Measurements from ENCODE around the gene ARPP21.

Gene ARPP21

DNA sequence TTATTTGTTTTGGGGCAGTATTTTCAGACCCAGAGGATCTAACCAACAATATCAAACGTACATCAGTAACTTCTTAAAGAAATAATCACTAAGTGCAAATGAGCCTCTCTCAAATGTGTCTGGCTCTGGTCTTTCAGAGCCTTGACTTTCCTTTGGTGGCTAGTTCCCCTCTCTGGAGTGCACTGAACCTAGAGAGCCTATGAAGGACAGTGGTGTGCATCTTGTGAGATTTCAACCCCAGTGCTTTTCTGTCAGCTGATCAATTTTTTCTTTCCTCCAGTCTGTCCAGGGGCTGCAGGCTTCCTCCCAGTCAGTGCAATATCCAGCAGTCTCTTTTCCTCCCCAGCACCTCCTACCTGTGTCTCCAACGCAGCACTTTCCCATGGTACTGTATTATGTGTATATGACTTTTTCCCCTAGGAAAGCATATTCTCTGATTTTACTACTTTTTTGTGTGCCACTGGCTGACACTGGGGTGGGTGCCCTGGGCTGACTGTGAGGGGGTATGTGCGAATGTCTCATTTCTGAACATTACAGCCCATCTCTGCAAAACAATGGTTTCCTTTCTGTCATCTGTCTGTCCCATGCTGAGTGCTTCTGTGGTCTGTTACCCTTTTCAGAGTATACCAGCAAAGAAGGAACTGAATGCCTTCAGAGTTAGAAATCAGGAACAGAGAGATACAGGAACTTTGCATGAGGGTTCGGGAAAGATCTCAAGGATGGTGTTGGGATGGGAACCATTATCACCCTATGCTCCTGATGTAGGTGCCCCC lies 98.8 kb downstream of the ARPP21 start:
- Histone ChIP-seq H3K4me1 (ENCODE audit: insufficient read depth, low read length, poor library complexity, severe bottlenecking) (peaks cover 11% of the 10 kb centered on the region), H3K4me2 (ENCODE audit: low read depth, low read length, poor library complexity, severe bottlenecking) (no peak overlapping the region), H3K36me3 (ENCODE audit: insufficient read depth, low read length) (no peaks in the 10 kb centered on the region), H3K27me3 (ENCODE audit: insufficient read depth, low read length, poor library complexity, severe bottlenecking) (no peaks in the 10 kb centered on the region), H2AFZ (ENCODE audit: low read length) (0 out of 2 replicates have a peak overlapping the region, but pooled peaks have one; percentile 32), H3K4me3 (ENCODE audit: low read length, poor library complexity, severe bottlenecking) (no peak overlapping the region), H3K9me3 (ENCODE audit: insufficient read depth, low read depth, low read length) (no peaks in the 10 kb centered on the region), H4K20me1 (ENCODE audit: insufficient read depth, low read length, poor library complexity, severe bottlenecking) (no peaks in the 10 kb centered on the region), H3F3A (ENCODE audit: low read depth) (no peaks in the 10 kb centered on the region), H3K9me2 (replicated peaks; ENCODE audit: low read depth, low read length) (no peaks in the 10 kb centered on the region), H3K9ac (ENCODE audit: low read depth, low read length, poor library complexity, severe bottlenecking) (no peak overlapping the region), H3K79me2 (ENCODE audit: insufficient read depth, low read length) (no peaks in the 10 kb centered on the region)
- TF ChIP-seq, protein P1, sequence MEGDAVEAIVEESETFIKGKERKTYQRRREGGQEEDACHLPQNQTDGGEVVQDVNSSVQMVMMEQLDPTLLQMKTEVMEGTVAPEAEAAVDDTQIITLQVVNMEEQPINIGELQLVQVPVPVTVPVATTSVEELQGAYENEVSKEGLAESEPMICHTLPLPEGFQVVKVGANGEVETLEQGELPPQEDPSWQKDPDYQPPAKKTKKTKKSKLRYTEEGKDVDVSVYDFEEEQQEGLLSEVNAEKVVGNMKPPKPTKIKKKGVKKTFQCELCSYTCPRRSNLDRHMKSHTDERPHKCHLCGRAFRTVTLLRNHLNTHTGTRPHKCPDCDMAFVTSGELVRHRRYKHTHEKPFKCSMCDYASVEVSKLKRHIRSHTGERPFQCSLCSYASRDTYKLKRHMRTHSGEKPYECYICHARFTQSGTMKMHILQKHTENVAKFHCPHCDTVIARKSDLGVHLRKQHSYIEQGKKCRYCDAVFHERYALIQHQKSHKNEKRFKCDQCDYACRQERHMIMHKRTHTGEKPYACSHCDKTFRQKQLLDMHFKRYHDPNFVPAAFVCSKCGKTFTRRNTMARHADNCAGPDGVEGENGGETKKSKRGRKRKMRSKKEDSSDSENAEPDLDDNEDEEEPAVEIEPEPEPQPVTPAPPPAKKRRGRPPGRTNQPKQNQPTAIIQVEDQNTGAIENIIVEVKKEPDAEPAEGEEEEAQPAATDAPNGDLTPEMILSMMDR (conservative IDR thresholded peaks at IDR 0.05; ENCODE audit: low read length): no peak
- TF ChIP-seq EZH2phosphoT487 (IDR thresholded peaks at IDR 0.05; ENCODE audit: borderline replicate concordance): no peak

DNA sequence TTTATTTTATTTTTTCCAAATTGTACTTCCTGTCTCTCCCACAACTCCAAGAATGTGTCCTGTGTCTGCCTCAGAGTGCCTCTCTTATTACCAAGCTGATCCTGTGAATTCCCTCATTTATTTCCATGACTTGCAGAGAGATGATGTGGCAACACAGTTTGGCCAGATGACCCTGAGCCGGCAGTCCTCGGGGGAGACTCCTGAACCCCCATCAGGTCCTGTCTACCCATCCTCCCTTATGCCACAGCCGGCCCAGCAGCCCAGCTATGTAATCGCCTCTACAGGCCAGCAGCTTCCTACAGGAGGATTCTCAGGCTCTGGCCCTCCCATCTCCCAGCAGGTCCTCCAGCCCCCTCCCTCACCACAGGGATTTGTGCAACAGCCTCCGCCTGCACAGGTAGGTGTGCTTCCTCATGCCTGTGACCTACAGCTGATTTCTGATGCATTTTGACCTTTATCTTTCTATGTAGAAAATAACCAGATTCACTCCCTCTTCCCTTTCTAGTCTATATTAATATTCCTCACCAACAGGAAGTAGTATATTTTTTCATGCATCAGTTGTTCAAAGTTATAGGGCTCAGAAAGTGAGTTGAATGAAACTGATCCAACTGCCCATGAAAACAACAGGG lies 100.0 kb downstream of the ARPP21 start:
- no peak overlapping the region for H3K9ac ChIP-seq (ENCODE audit: low read depth, low read length, poor library complexity, severe bottlenecking)
- peaks cover 11% of the 10 kb centered on the region for H3K4me1 ChIP-seq (ENCODE audit: insufficient read depth, low read length, poor library complexity, severe bottlenecking)
- H3K36me3 ChIP-seq (ENCODE audit: insufficient read depth, low read length): no peaks in the 10 kb centered on the region
- H3F3A ChIP-seq (ENCODE audit: low read depth): no peaks in the 10 kb centered on the region
- H3K79me2 ChIP-seq (ENCODE audit: insufficient read depth, low read length): no peaks in the 10 kb centered on the region
- no peak overlapping the region for H3K4me3 ChIP-seq (ENCODE audit: low read length, poor library complexity, severe bottlenecking)
- no peaks in the 10 kb centered on the region for H3K9me2 ChIP-seq (replicated peaks; ENCODE audit: low read depth, low read length)
- 0 out of 2 replicates have a peak overlapping the region, but pooled peaks have one; percentile 32 for H2AFZ ChIP-seq (ENCODE audit: low read length)
- no peaks in the 10 kb centered on the region for H4K20me1 ChIP-seq (ENCODE audit: insufficient read depth, low read length, poor library complexity, severe bottlenecking)
- TF ChIP-seq, protein P1 (conservative IDR thresholded peaks at IDR 0.05; ENCODE audit: low read length): no peak
- TF ChIP-seq EZH2phosphoT487 (IDR thresholded peaks at IDR 0.05; ENCODE audit: borderline replicate concordance): no peak
- H3K27me3 ChIP-seq (ENCODE audit: insufficient read depth, low read length, poor library complexity, severe bottlenecking): no peaks in the 10 kb centered on the region
- H3K9me3 ChIP-seq (ENCODE audit: insufficient read depth, low read depth, low read length): no peaks in the 10 kb centered on the region
- H3K4me2 ChIP-seq (ENCODE audit: low read depth, low read length, poor library complexity, severe bottlenecking): peak overlapping the region; percentile 17

DNA sequence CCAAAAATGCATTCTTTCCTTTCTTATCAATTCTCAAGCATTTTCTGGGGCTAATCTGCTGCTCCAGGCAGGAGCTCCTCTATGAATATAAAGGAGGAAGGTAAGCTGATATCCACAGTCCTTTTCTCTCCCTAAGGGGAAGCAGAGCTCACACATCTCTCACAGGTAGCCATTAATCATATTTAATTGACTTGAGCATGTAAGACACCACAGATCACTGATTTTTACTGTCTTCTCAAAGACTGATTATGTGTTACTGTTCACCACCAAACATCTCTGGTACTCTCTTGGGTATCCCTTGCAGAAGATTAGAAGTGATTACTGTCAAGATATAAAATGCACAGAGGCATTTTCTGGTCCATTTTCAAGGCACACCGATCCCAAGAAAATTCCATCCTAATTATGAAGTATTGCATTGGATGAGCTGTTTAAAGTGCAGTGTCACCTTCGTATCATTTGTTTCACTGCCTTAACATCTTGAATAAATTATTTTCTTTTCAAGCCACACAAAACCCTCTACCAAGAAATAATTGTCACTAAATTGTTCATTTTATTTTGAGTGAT lies 100.7 kb downstream of the ARPP21 start:
- H3K9ac ChIP-seq (ENCODE audit: low read depth, low read length, poor library complexity, severe bottlenecking): no peak overlapping the region
- no peaks in the 10 kb centered on the region for H3K36me3 ChIP-seq (ENCODE audit: insufficient read depth, low read length)
- no peak overlapping the region for H3K4me3 ChIP-seq (ENCODE audit: low read length, poor library complexity, severe bottlenecking)
- no peaks in the 10 kb centered on the region for H3K79me2 ChIP-seq (ENCODE audit: insufficient read depth, low read length)
- H3K9me3 ChIP-seq (ENCODE audit: insufficient read depth, low read depth, low read length): no peaks in the 10 kb centered on the region
- no peak for TF ChIP-seq EZH2phosphoT487 (IDR thresholded peaks at IDR 0.05; ENCODE audit: borderline replicate concordance)
- TF ChIP-seq, protein P1 (conservative IDR thresholded peaks at IDR 0.05; ENCODE audit: low read length): no peak
- peaks cover 14% of the 10 kb centered on the region for H3K4me1 ChIP-seq (ENCODE audit: insufficient read depth, low read length, poor library complexity, severe bottlenecking)
- 0 out of 2 replicates have a peak overlapping the region, but pooled peaks have one; percentile 31 for H2AFZ ChIP-seq (ENCODE audit: low read length)
- H3K27me3 ChIP-seq (ENCODE audit: insufficient read depth, low read length, poor library complexity, severe bottlenecking): no peaks in the 10 kb centered on the region
- H4K20me1 ChIP-seq (ENCODE audit: insufficient read depth, low read length, poor library complexity, severe bottlenecking): no peaks in the 10 kb centered on the region
- H3F3A ChIP-seq (ENCODE audit: low read depth): no peaks in the 10 kb centered on the region
- H3K9me2 ChIP-seq (replicated peaks; ENCODE audit: low read depth, low read length): no peaks in the 10 kb centered on the region
- H3K4me2 ChIP-seq (ENCODE audit: low read depth, low read length, poor library complexity, severe bottlenecking): peak overlapping the region; percentile 17

All from Loucy (cell line).